GM12892 (cell line): ENCODE measurements around the gene SEZ6L2.

ENCODE experiments used
- DNase-seq: peaks from one replicate; pipeline ENCODE4 v3.0.0; 2011; ENCODE audit not compliant: insufficient read length
- FAIRE-seq: peaks from 2 replicates; lab custom pipeline; 2011; peaks lifted over from hg19 to GRCh38; lab: Jason Lieb, UNC
- POLR2A ChIP-seq: IDR thresholded peaks from 2 replicates; pipeline ENCODE4 v1.6.1; 2011; ENCODE audit warnings: low read depth, low read length, control low read depth
- POLR2AphosphoS5 ChIP-seq: IDR thresholded peaks from 2 replicates; pipeline ENCODE4 v1.6.1; 2011; ENCODE audit warnings: low read depth, low read length, control low read depth
- TAF1 ChIP-seq: IDR thresholded peaks from 2 replicates; pipeline ENCODE4 v1.6.1; 2011; ENCODE audit warnings: low read depth, mild to moderate bottlenecking, control low read depth, low read length, borderline replicate concordance

SEZ6L2 gene

GRCh38 chr16:29824589-29825144 is 74.7 kb downstream of the SEZ6L2 start:
- TF ChIP-seq POLR2A, result no peak
- no peak for TF ChIP-seq TAF1
- TF ChIP-seq POLR2AphosphoS5, result no peak
- DNase-seq (no peak), FAIRE-seq (no peak)

DNA sequence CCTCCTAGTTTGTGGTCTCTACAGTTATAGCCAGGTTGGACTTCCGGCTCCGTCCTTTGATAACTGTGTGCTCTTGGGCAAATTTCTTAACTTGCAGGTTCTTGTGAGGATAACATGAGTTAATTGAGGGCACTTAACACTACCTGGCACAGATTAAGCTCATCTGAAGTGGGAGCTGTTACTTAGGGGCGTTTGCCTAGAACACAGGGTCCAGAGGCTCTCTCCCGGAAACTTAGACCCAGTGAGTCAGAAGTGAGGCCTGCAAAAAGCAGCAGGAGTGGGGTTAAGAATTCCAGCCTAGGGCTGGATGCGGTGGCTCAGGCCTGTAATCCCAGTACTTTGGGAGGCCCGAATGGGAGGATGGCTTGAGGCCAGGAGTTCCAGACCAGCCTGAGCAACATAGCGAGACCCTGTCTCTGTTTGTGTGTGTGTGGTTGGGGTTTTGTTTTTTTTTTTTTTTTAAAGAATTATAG is 77.7 kb downstream of the SEZ6L2 start:
- FAIRE-seq (no peak), DNase-seq (no peak)
- TF ChIP-seq TAF1, result no peak
- TF ChIP-seq POLR2A, result no peak
- no peak for TF ChIP-seq POLR2AphosphoS5
